HG03460 (cell line): ENCODE measurements around the gene KLHL21.
"Not testable (repeated sequence)": the region's sequence is repeated elsewhere in the genome, so short reads cannot be mapped to it uniquely, and the experiment has no call there.

Experiments used
- ATAC-seq: cut with Tn5 transposase; IDR thresholded peaks from one replicate; pipeline ENCODE4 v1.9.1; 2021; ENCODE audit not compliant: unreplicated experiment

The KLHL21 gene

GRCh38 chr1:6585081-6585722, 17.5 kb downstream of the KLHL21 start:
- ATAC-seq = no peak

GRCh38 chr1:6584126-6585080, 18.3 kb downstream of the KLHL21 start:
- no peak for ATAC-seq

- ATAC-seq = no peak
Measured at GRCh38 chr1:6582370-6582769, 20.3 kb downstream of the KLHL21 start.

- no peak for ATAC-seq
Measured at GRCh38 chr1:6581561-6582305, 20.9 kb downstream of the KLHL21 start.

- ATAC-seq = no peak
Measured at GRCh38 chr1:6580593-6581409, 21.9 kb downstream of the KLHL21 start.

GRCh38 chr1:6580119-6580592, 22.5 kb downstream of the KLHL21 start:
- no peak for ATAC-seq

GRCh38 chr1:6579374-6580118, 23.1 kb downstream of the KLHL21 start, which contains the start of gene ZBTB48:
Gene ZBTB48 (plus strand): TSS chr1:6579994. CDS start chr1:6580610, 616 bp downstream.
- ATAC-seq = peak; percentile 94

- no peak for ATAC-seq
Measured at GRCh38 chr1:6578624-6579373, 23.9 kb downstream of the KLHL21 start.

GRCh38 chr1:6577831-6578525, 24.7 kb downstream of the KLHL21 start:
- ATAC-seq = no peak

- ATAC-seq = no peak
Measured at GRCh38 chr1:6574818-6575217, 27.9 kb downstream of the KLHL21 start.

- ATAC-seq = no peak
Measured at GRCh38 chr1:6574025-6574620, 28.5 kb downstream of the KLHL21 start.

GRCh38 chr1:6572653-6573383, 29.9 kb downstream of the KLHL21 start:
- no peak for ATAC-seq

- no peak for ATAC-seq
Measured at GRCh38 chr1:6570987-6571386, 31.7 kb downstream of the KLHL21 start.

- ATAC-seq = no peak
Measured at GRCh38 chr1:6570100-6570499, 32.6 kb downstream of the KLHL21 start.

- ATAC-seq = no peak
Measured at GRCh38 chr1:6569033-6569432, 33.6 kb downstream of the KLHL21 start.

- no peak for ATAC-seq
Measured at GRCh38 chr1:6560267-6560666, 42.4 kb downstream of the KLHL21 start.

GRCh38 chr1:6559161-6559560, 43.5 kb downstream of the KLHL21 start:
- not testable (repeated sequence) for ATAC-seq
